C4-2B (cell line): ENCODE results near the gene ARSB.

Experiments used
- ZFX ChIP-seq: fragments of 450-650 bp; IDR thresholded peaks from 2 replicates; pipeline ENCODE4 v1.6.1; 2017
- TF ChIP-seq, protein P1 (sequence below): fragments of 450-650 bp; conservative IDR thresholded peaks from 2 replicates; pipeline ENCODE4 v1.5.1; 2017; ENCODE audit warnings: mild to moderate bottlenecking

DNA sequence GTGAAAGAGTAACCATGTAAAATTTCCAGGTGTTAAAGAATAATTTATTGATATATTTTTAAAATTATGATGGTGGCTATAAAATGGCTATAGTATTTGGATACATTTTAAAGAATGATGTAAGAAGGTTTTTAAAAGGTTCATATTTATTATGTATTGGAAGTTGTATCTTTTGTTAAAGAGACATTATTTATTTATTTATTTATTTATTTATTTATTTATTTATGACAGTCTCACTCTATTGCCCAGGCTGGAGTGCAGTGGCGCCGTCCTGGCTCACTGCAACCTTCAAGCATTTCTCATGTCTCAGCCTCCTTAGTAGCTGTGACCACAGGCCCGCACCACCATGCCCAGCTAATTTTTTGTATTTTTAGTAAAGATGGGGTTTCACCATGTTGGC, 247.0 kb downstream of the ARSB start:
- TF ChIP-seq, protein P1, sequence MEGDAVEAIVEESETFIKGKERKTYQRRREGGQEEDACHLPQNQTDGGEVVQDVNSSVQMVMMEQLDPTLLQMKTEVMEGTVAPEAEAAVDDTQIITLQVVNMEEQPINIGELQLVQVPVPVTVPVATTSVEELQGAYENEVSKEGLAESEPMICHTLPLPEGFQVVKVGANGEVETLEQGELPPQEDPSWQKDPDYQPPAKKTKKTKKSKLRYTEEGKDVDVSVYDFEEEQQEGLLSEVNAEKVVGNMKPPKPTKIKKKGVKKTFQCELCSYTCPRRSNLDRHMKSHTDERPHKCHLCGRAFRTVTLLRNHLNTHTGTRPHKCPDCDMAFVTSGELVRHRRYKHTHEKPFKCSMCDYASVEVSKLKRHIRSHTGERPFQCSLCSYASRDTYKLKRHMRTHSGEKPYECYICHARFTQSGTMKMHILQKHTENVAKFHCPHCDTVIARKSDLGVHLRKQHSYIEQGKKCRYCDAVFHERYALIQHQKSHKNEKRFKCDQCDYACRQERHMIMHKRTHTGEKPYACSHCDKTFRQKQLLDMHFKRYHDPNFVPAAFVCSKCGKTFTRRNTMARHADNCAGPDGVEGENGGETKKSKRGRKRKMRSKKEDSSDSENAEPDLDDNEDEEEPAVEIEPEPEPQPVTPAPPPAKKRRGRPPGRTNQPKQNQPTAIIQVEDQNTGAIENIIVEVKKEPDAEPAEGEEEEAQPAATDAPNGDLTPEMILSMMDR: no peak
- TF ChIP-seq ZFX: no peak
